Measurements from ENCODE around the gene BCL11A.

The BCL11A gene

GRCh38 chr2:60507211-60507965, 46.1 kb downstream of the BCL11A start:
- no peak overlapping the region for H3K4me3 ChIP-seq (ENCODE audit: low read depth, low read length)
- TF ChIP-seq CTCF (IDR thresholded peaks at IDR 0.05; ENCODE audit: borderline replicate concordance, insufficient read depth, low read depth, low read length): no peak

DNA sequence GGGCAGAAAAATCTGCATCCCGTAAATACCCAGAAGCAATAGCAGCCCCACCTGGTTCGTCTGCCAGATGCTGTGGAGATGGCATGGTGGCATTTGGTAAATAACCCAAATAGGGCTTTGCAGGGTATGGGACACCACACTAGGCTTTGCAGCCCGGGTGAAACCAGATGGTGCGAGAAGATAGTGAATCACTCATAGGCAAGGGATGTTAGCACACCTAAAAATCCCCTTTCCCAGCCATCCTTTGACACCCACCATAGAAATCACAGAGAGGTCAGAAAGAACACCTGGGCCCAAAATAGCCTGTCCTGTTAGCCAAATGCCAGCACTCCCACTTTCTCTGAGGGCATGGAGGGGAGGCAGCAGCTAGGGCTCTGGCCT, 47.6 kb downstream of the BCL11A start:
- no peak overlapping the region for H3K4me3 ChIP-seq (ENCODE audit: low read depth, low read length)
- TF ChIP-seq CTCF (IDR thresholded peaks at IDR 0.05; ENCODE audit: borderline replicate concordance, insufficient read depth, low read depth, low read length): no peak

- no peak for TF ChIP-seq CTCF (IDR thresholded peaks at IDR 0.05; ENCODE audit: borderline replicate concordance, insufficient read depth, low read depth, low read length)
- no peak overlapping the region for H3K4me3 ChIP-seq (ENCODE audit: low read depth, low read length)
These were observed 48.1 kb downstream of the BCL11A start for GRCh38 chr2:60505240-60505879.

- no peak for TF ChIP-seq CTCF (IDR thresholded peaks at IDR 0.05; ENCODE audit: borderline replicate concordance, insufficient read depth, low read depth, low read length)
- H3K4me3 ChIP-seq (ENCODE audit: low read depth, low read length): no peak overlapping the region
These were observed 49.4 kb downstream of the BCL11A start for GRCh38 chr2:60504049-60504448.

DNA sequence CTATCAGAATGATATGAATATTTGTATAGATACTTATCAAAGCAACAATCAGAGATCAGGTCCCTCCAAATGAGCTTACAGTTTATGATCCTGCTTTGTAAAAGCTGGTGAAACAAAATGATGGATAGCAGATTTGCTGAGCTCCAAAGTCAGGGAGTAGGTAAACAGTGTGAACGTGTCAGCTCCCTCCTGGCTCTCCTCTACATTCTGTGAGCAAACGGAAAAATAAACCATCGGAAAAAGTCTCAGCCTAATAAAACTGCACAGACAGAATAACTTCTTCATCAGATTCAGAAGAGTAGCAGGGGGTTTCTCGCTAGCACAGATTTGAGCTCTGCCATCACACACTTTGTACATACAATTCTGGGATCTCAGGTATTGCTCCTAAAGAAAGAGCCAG, 51.3 kb downstream of the BCL11A start:
- H3K4me3 ChIP-seq (ENCODE audit: low read depth, low read length): no peak overlapping the region

GRCh38 chr2:60500861-60501260, 52.6 kb downstream of the BCL11A start:
- TF ChIP-seq CTCF (IDR thresholded peaks at IDR 0.05; ENCODE audit: borderline replicate concordance, insufficient read depth, low read depth, low read length): no peak
- no peak overlapping the region for H3K4me3 ChIP-seq (ENCODE audit: low read depth, low read length)

More for the DNA sequence above, 51.3 kb downstream of the BCL11A start:
- no peak for TF ChIP-seq CTCF (IDR thresholded peaks at IDR 0.05; ENCODE audit: borderline replicate concordance, insufficient read depth, low read depth, low read length)

Measured in GM12875 (cell line).